H1 (cell line): ENCODE results near the gene MYRIP. TPM values are rescaled to one million over a fixed set of nuclear protein-coding genes. Genes with fewer than 3 reads are reported as not detected.

Source experiments
- CTCF ChIA-PET: fragments of 300-600 bp; sonication (Branson Sonifier 250); formaldehyde crosslinking; loops from one replicate; lab custom pipeline; 2021; ENCODE audit not compliant: partially characterized antibody; lab: Charles Lee
- POLR2A ChIA-PET: fragments of 300-600 bp; sonication (Branson Sonifier 250); formaldehyde crosslinking; loops from one replicate; lab custom pipeline; 2021; ENCODE audit warnings: inconsistent platforms; ENCODE audit not compliant: partially characterized antibody; lab: Charles Lee
- DNase-seq, 2 experiments: peaks; one replicate each; pipeline versions ENCODE4 v3.0.0 to v3.0.0-alpha.2; 2010 to 2022; ENCODE audit warnings: low spot score in 2 of 2, low read depth in 1 of 2, mixed read lengths in 1 of 2
- FAIRE-seq: peaks from 2 replicates; lab custom pipeline; 2011; peaks lifted over from hg19 to GRCh38; lab: Jason Lieb, UNC
- H2AFZ ChIP-seq: 2 replicates; pipeline ENCODE4 v1.8.1; 2012; ENCODE audit warnings: low read length, inconsistent platforms
- H2AK5ac ChIP-seq: 2 replicates; pipeline ENCODE4 v1.6.1; 2013; ENCODE audit warnings: low read depth, low read length
- H2BK120ac ChIP-seq: replicated peaks from 2 replicates; pipeline ENCODE3; 2013; ENCODE audit warnings: low read depth, low read length, inconsistent platforms
- H2BK12ac ChIP-seq: 2 replicates; pipeline ENCODE4 v1.6.1; 2013; ENCODE audit warnings: low read depth, low read length
- H2BK15ac ChIP-seq: 2 replicates; pipeline ENCODE4 v1.6.1; 2013; ENCODE audit warnings: low read length
- H2BK20ac ChIP-seq: 2 replicates; pipeline ENCODE4 v1.6.1; 2013; ENCODE audit warnings: low read length
- H2BK5ac ChIP-seq: 2 replicates; pipeline ENCODE4 v1.6.1; 2013; ENCODE audit warnings: low read depth, low read length
- H3K14ac ChIP-seq: 2 replicates; pipeline ENCODE4 v1.6.1; 2013; ENCODE audit warnings: inconsistent platforms; ENCODE audit not compliant: insufficient read length
- H3K18ac ChIP-seq: 2 replicates; pipeline ENCODE4 v1.6.1; 2013; ENCODE audit warnings: low read length; ENCODE audit errors: extremely low read depth
- H3K23ac ChIP-seq: 2 replicates; pipeline ENCODE4 v1.6.1; 2013; ENCODE audit warnings: inconsistent platforms; ENCODE audit not compliant: insufficient read length
- H3K23me2 ChIP-seq: 2 replicates; pipeline ENCODE4 v1.6.1; 2013; ENCODE audit warnings: low read depth, low read length
- H3K27ac ChIP-seq: 2 replicates; pipeline ENCODE4 v1.6.1; 2011; ENCODE audit warnings: low read depth, low read length, inconsistent platforms
- H3K27me3 ChIP-seq, 4 experiments: replicated peaks in 1 of 4; 1 replicate in 1 of 4; 2 replicates in 3 of 4; pipeline versions ENCODE4 v1.6.1 to v1.8.1; 2011 to 2013; ENCODE audit warnings: low read length in 3 of 4, mild to moderate bottlenecking in 3 of 4, inconsistent platforms in 2 of 4, mixed read lengths in 2 of 4, moderate library complexity in 1 of 4; ENCODE audit not compliant: control insufficient read depth in 3 of 4, insufficient read depth in 3 of 4; ENCODE audit errors: extremely low read depth in 1 of 4
- H3K36me3 ChIP-seq, 4 experiments: 2 replicates each; pipeline versions ENCODE4 v1.6.1 to v1.8.1; 2011 to 2013; ENCODE audit warnings: mild to moderate bottlenecking in 4 of 4, low read length in 3 of 4, moderate library complexity in 2 of 4, control low read depth in 1 of 4, inconsistent platforms in 1 of 4; ENCODE audit not compliant: insufficient read depth in 4 of 4, control insufficient read depth in 2 of 4
- H3K4ac ChIP-seq: replicated peaks from 2 replicates; pipeline ENCODE3; 2013; ENCODE audit warnings: low read length, low read depth, mixed read lengths, inconsistent platforms; ENCODE audit not compliant: insufficient read length
- H3K4me1 ChIP-seq, 4 experiments: replicated peaks in 1 of 4; 1 replicate in 1 of 4; 2 replicates in 3 of 4; pipeline versions ENCODE4 v1.6.1 to v1.8.1; 2011 to 2013; ENCODE audit warnings: low read length in 3 of 4, inconsistent platforms in 2 of 4, mixed read lengths in 1 of 4; ENCODE audit not compliant: insufficient read depth in 4 of 4, control insufficient read depth in 3 of 4
- H3K4me2 ChIP-seq, 2 experiments: 2 replicates each; pipeline versions ENCODE4 v1.6.1 to v1.8.1; 2011 to 2013; ENCODE audit warnings: low read depth in 2 of 2, low read length in 2 of 2, control low read depth in 1 of 2, inconsistent platforms in 1 of 2, mild to moderate bottlenecking in 1 of 2; ENCODE audit not compliant: insufficient read depth in 1 of 2
- H3K4me3 ChIP-seq, 4 experiments: fragments of 200-600, 300-600 bp in 1 of 4; sonication (generic), shearing (Covaris generic), sonication (Bioruptor Twin) in 1 of 4; 2 replicates each; pipeline versions ENCODE4 v1.5.1 to v1.8.1; 2011 to 2016; ENCODE audit warnings: low read length in 4 of 4, low read depth in 3 of 4, control low read depth in 2 of 4, inconsistent platforms in 2 of 4, mild to moderate bottlenecking in 2 of 4, mixed read lengths in 1 of 4, moderate library complexity in 1 of 4; ENCODE audit not compliant: insufficient read depth in 2 of 4; ENCODE audit errors: extremely low read depth in 1 of 4
- H3K56ac ChIP-seq: replicated peaks from 2 replicates; pipeline ENCODE3; 2013; ENCODE audit warnings: low read depth, mild to moderate bottlenecking, mixed read lengths, low read length, inconsistent platforms; ENCODE audit not compliant: insufficient read length
- H3K79me1 ChIP-seq: 2 replicates; pipeline ENCODE4 v1.6.1; 2013; ENCODE audit warnings: low read depth, low read length, control low read depth
- H3K79me2 ChIP-seq, 2 experiments: 2 replicates each; pipeline versions ENCODE4 v1.6.1 to v1.8.1; 2012 to 2013; ENCODE audit warnings: low read length in 2 of 2, mild to moderate bottlenecking in 2 of 2, inconsistent platforms in 1 of 2; ENCODE audit not compliant: insufficient read depth in 2 of 2, control insufficient read depth in 1 of 2
- H3K9ac ChIP-seq, 4 experiments: replicated peaks in 1 of 4; 1 replicate in 1 of 4; 2 replicates in 3 of 4; pipeline versions ENCODE4 v1.6.1 to v1.8.1; 2011 to 2013; ENCODE audit warnings: low read depth in 3 of 4, low read length in 3 of 4, control low read depth in 2 of 4, mild to moderate bottlenecking in 2 of 4, moderate library complexity in 2 of 4, inconsistent platforms in 1 of 4; ENCODE audit errors: extremely low read depth in 1 of 4
- H3K9me3 ChIP-seq, 2 experiments: 2 replicates each; pipeline versions ENCODE4 v1.6.1 to v1.8.1; 2012 to 2013; ENCODE audit warnings: mild to moderate bottlenecking in 2 of 2, moderate library complexity in 2 of 2, control low read depth in 1 of 2, inconsistent platforms in 1 of 2, low read depth in 1 of 2, low read length in 1 of 2, mixed read lengths in 1 of 2; ENCODE audit not compliant: insufficient read depth in 2 of 2
- H4K20me1 ChIP-seq, 2 experiments: replicated peaks in 1 of 2; 2 replicates each; pipeline versions ENCODE3 to v1.8.1; 2011 to 2013; ENCODE audit warnings: inconsistent platforms in 2 of 2, low read length in 2 of 2, mild to moderate bottlenecking in 1 of 2; ENCODE audit not compliant: insufficient read depth in 2 of 2, control insufficient read depth in 1 of 2
- H4K5ac ChIP-seq: 2 replicates; pipeline ENCODE4 v1.6.1; 2013; ENCODE audit warnings: low read length, low read depth, mixed read lengths, inconsistent platforms; ENCODE audit not compliant: insufficient read length
- H4K8ac ChIP-seq: 2 replicates; pipeline ENCODE4 v1.8.0; 2013; ENCODE audit warnings: mild to moderate bottlenecking, moderate library complexity, low read length, inconsistent platforms; ENCODE audit not compliant: insufficient read depth; ENCODE audit errors: extremely low read depth
- H4K91ac ChIP-seq: replicated peaks from 2 replicates; pipeline ENCODE3; 2013; ENCODE audit warnings: low read length, mixed read lengths, inconsistent platforms; ENCODE audit not compliant: insufficient read length
- ASH2L ChIP-seq: fragments of 200-600, 300-600 bp; sonication (generic); IDR thresholded peaks from one replicate; pipeline ENCODE4 v1.7.1; 2017; ENCODE audit warnings: low read length
- GABPA ChIP-seq: IDR thresholded peaks from 2 replicates; pipeline ENCODE4 v1.6.1; 2011; ENCODE audit warnings: mild to moderate bottlenecking, low read length, moderate library complexity, borderline replicate concordance; ENCODE audit not compliant: insufficient read depth
- GTF2F1 ChIP-seq: IDR thresholded peaks from 2 replicates; pipeline ENCODE4 v1.6.1; 2012; ENCODE audit warnings: low read depth, low read length, improper control_type of control experiment, borderline replicate concordance
- KDM5A ChIP-seq: fragments of 200-600 bp; IDR thresholded peaks from 2 replicates; pipeline ENCODE4 v1.7.1; 2012; ENCODE audit warnings: mild to moderate bottlenecking, low read length, inconsistent platforms, mixed read lengths
- POLR2AphosphoS5 ChIP-seq: IDR thresholded peaks from 2 replicates; pipeline ENCODE4 v1.6.1; 2011; ENCODE audit warnings: low read depth, low read length
- RBBP5 ChIP-seq: IDR thresholded peaks from 2 replicates; pipeline ENCODE4 v1.7.1; 2012; ENCODE audit warnings: low read depth, mild to moderate bottlenecking, inconsistent platforms, low read length, moderate library complexity, borderline replicate concordance
- RNF2 ChIP-seq: fragments of 200-900, 300-1000 bp; sonication (generic); IDR thresholded peaks from 2 replicates; pipeline ENCODE4 v1.7.1; 2016; ENCODE audit warnings: borderline replicate concordance, low read depth, mild to moderate bottlenecking, antibody characterized with exemption, low read length; ENCODE audit not compliant: poor library complexity, severe bottlenecking; ENCODE audit errors: missing control alignments
- SIN3A ChIP-seq, 2 experiments: IDR thresholded peaks in 1 of 2; conservative IDR thresholded peaks in 1 of 2; 2 replicates each; pipeline ENCODE4 v1.6.1; 2011 to 2012; ENCODE audit warnings: low read length in 2 of 2, improper control_type of control experiment in 1 of 2, low read depth in 1 of 2, mild to moderate bottlenecking in 1 of 2
- SRF ChIP-seq: IDR thresholded peaks from 2 replicates; pipeline ENCODE4 v1.6.1; 2011; ENCODE audit warnings: mild to moderate bottlenecking, low read depth, low read length, moderate library complexity
- SUZ12 ChIP-seq: fragments of 200-600 bp; sonication (generic); IDR thresholded peaks from 2 replicates; pipeline ENCODE4 v1.6.1; 2012; ENCODE audit warnings: mild to moderate bottlenecking, inconsistent platforms, low read length, moderate library complexity, mixed read lengths
- TAF1 ChIP-seq: IDR thresholded peaks from 2 replicates; pipeline ENCODE4 v1.6.1; 2011; ENCODE audit warnings: mild to moderate bottlenecking, low read depth, low read length
- TAF7 ChIP-seq: optimal IDR thresholded peaks from 2 replicates; pipeline ENCODE3; 2011; ENCODE audit warnings: low read depth, mild to moderate bottlenecking, inconsistent platforms, low read length, moderate library complexity, borderline replicate concordance
- TBP ChIP-seq: IDR thresholded peaks from 2 replicates; pipeline ENCODE4 v1.6.1; 2011; ENCODE audit warnings: low read depth, low read length, improper control_type of control experiment
- YY1 ChIP-seq: IDR thresholded peaks from 2 replicates; pipeline ENCODE4 v1.6.1; 2011; ENCODE audit warnings: low read depth, mild to moderate bottlenecking, low read length
- ZNF274 ChIP-seq: IDR thresholded peaks from 2 replicates; pipeline ENCODE4 v1.7.0; 2012; ENCODE audit warnings: low read length, borderline replicate concordance; ENCODE audit errors: extremely low read depth
- WGBS, 2 experiments: shearing (Covaris generic) in 1 of 2; methylation state at CpG; one replicate each; pipeline versions ENCODE4 v1.1.6 to v1.1.7; 2013 to 2015; ENCODE audit warnings: low lambda C conversion rate in 2 of 2, mixed read lengths in 2 of 2, inconsistent platforms in 1 of 2, low coverage in 1 of 2, missing lambda C conversion rate in 1 of 2; ENCODE audit not compliant: insufficient replicate concordance in 2 of 2, insufficient coverage in 1 of 2, insufficient read length in 1 of 2; ENCODE audit errors: extremely low coverage in 1 of 2, missing lambda C conversion rate in 1 of 2; 5-methylcytosine and 5-hydroxymethylcytosine counted together
- polyA plus RNA-seq, 7 experiments: library from polyadenylated mRNA; depleted of rRNA in 3 of 7; stranded (reverse) in 5 of 7; unstranded in 2 of 7; fragments of >200 nt in 5 of 7; fragments of 200-250 nt in 2 of 7; gene quantifications; 1 replicate in 5 of 7; 2 replicates in 1 of 7; 4 replicates in 1 of 7; pipeline versions ENCODE4 v1.2.1 to v1.2.3, GENCODE V29; 2011 to 2013; ENCODE audit warnings: missing spikeins in 2 of 7, mixed read lengths in 2 of 7
- total RNA-seq: library from RNA; stranded (reverse); fragmentation: NEBNext Ultra II Directional; extraction: Animal tissue kit (Norgen Biotek cat#: 25700); gene quantifications from 2 replicates; pipeline ENCODE4 v1.2.1, GENCODE V29; 2021

Gene MYRIP
- total and polyA plus RNA-seq, 2 of the 8 experiments (the other 6 are each of a cell fraction or from before 2014, with no cell fraction given) = 0.54 to 4.3 TPM

- H2AK5ac ChIP-seq = no peak overlapping the region
- no peaks in the 10 kb centered on the region for H3K36me3 ChIP-seq
- no peak overlapping the region for H3K23ac ChIP-seq
- H3K79me1 ChIP-seq = no peaks in the 10 kb centered on the region
- no peak overlapping the region for H3K18ac ChIP-seq
- H2BK20ac ChIP-seq = no peak overlapping the region
- ChIA-PET POLR2A (interaction anchor here (0.5 kb wide), 1 partner anchor 26 kb away, joined by 3 read pairs; no protein-coding TSS in a partner anchor), CTCF (no interaction called here)
- no peaks in the 10 kb centered on the region for H3K79me2 ChIP-seq
- H3K27me3 ChIP-seq = no peaks in the 10 kb centered on the region
- H2BK5ac ChIP-seq = no peak overlapping the region
- no peaks in the 10 kb centered on the region for H3K4me1 ChIP-seq
- no peak overlapping the region for H3K14ac ChIP-seq
- H4K91ac ChIP-seq = no peak overlapping the region
- no peak overlapping the region for H3K4me3 ChIP-seq
- WGBS, 2 experiments = 93% methylated on average over 2 of the region's 2 CpGs; no CpG with 5 or more reads in 1 of the 2 experiments
- no peak for TF ChIP-seq SIN3A (conservative IDR thresholded peaks at IDR 0.05 in 1 of 2, IDR thresholded peaks at IDR 0.05 in 1 of 2; ENCODE audit: low read depth in 1 of 2, low read length in 2 of 2)
- TF ChIP-seq TAF1 = no peak
- no peak for TF ChIP-seq POLR2AphosphoS5
- no peak for TF ChIP-seq KDM5A
- no peak for TF ChIP-seq SRF
- TF ChIP-seq TBP = no peak
- no peak for TF ChIP-seq RNF2
- TF ChIP-seq ZNF274 = no peak
- TF ChIP-seq TAF7 = no peak
- TF ChIP-seq RBBP5 = no peak
- no peak for TF ChIP-seq SUZ12
- TF ChIP-seq GTF2F1 = no peak
- no peak for TF ChIP-seq YY1
- no peak for TF ChIP-seq GABPA
- no peak for TF ChIP-seq ASH2L
- H3K4ac ChIP-seq = no peak overlapping the region
- H3K4me2 ChIP-seq = no peak overlapping the region
- DNase-seq (no peak), FAIRE-seq (no peak)
- no peak overlapping the region for H4K8ac ChIP-seq
- H4K20me1 ChIP-seq = no peaks in the 10 kb centered on the region
- no peak overlapping the region for H3K56ac ChIP-seq
- no peak overlapping the region for H3K27ac ChIP-seq
- no peak overlapping the region for H4K5ac ChIP-seq
- H2BK120ac ChIP-seq = no peak overlapping the region
- no peak overlapping the region for H2AFZ ChIP-seq
- no peaks in the 10 kb centered on the region for H3K23me2 ChIP-seq
- H3K9me3 ChIP-seq = no peaks in the 10 kb centered on the region
- H2BK15ac ChIP-seq = no peak overlapping the region
- no peak overlapping the region for H3K9ac ChIP-seq
- no peak overlapping the region for H2BK12ac ChIP-seq
Observed at GRCh38 chr3:39850716-39851032, 41.3 kb downstream of the MYRIP start.
